Upper lobe of left lung (tissue), 6 donors: ENCODE data around the gene PREX1. TPM values are rescaled to one million over a fixed set of nuclear protein-coding genes. Genes with fewer than 3 reads are reported as not detected.
"Not testable (repeated sequence)": the region's sequence is repeated elsewhere in the genome, so short reads cannot be mapped to it uniquely, and the experiment has no call there.

Experiments
- ATAC-seq, 2 donors: fragments of 200-7000 bp; cut with Tn5 transposase; one replicate each; pipeline ENCODE4 v1.9.1; 2022; ENCODE audit warnings: mild to moderate bottlenecking in 2 of 2, moderate library complexity in 2 of 2; ENCODE audit not compliant: low FRiP score in 2 of 2
- DNase-seq, 2 donors: peaks; one replicate each; pipeline ENCODE4 v3.0.0-alpha.2; 2019 to 2020
- H3K27ac ChIP-seq, 4 donors: fragments of 200-600 bp; sonication (generic); one replicate each; pipeline ENCODE4 v1.5.1; 2016 to 2019
- H3K27me3 ChIP-seq, 4 donors: fragments of 200-600 bp; sonication (generic); one replicate each; pipeline ENCODE4 v1.5.1; 2017 to 2019
- H3K36me3 ChIP-seq, 4 donors: fragments of 200-600 bp; sonication (generic); one replicate each; pipeline ENCODE4 v1.5.1; 2016 to 2019
- H3K4me1 ChIP-seq, 4 donors: fragments of 200-600 bp; sonication (generic); one replicate each; pipeline ENCODE4 v1.5.1; 2018 to 2019
- H3K4me3 ChIP-seq, 4 donors: fragments of 200-600 bp; sonication (generic); one replicate each; pipeline ENCODE4 v1.5.1; 2017 to 2019; ENCODE audit warnings: mild to moderate bottlenecking in 2 of 4, moderate library complexity in 1 of 4
- H3K9me3 ChIP-seq, 4 donors: fragments of 200-600 bp; sonication (generic); one replicate each; pipeline ENCODE4 v1.5.1; 2018 to 2019
- CTCF ChIP-seq, 6 experiments: fragments of 450-650 bp in 4 of 6; fragments of 200-600 bp in 2 of 6; sonication (generic) in 2 of 6; IDR thresholded peaks; one replicate each; pipeline ENCODE4 v1.5.1; 2016 to 2019; ENCODE audit warnings: antibody characterized with exemption in 6 of 6
- EP300 ChIP-seq, 4 donors: sonication (generic); formaldehyde crosslinking; IDR thresholded peaks; one replicate each; pipeline ENCODE4 v1.5.1; 2017; ENCODE audit warnings: antibody characterized with exemption in 4 of 4, control low read depth in 2 of 4
- POLR2A ChIP-seq, 4 donors: fragments of 450-650 bp; IDR thresholded peaks; one replicate each; pipeline ENCODE4 v1.5.1; 2016 to 2017; ENCODE audit warnings: antibody characterized with exemption in 4 of 4, mild to moderate bottlenecking in 2 of 4
- POLR2AphosphoS5 ChIP-seq, 2 donors: sonication (generic); formaldehyde crosslinking; IDR thresholded peaks; one replicate each; pipeline ENCODE4 v1.5.1; 2017; ENCODE audit warnings: antibody characterized with exemption in 2 of 2
- WGBS, 2 donors: methylation state at CpG; one replicate each; pipeline ENCODE4 v1.1.5; 2017 to 2018; 5-methylcytosine and 5-hydroxymethylcytosine counted together
- total RNA-seq, 6 donors: library from RNA; depleted of rRNA in 4 of 6; stranded (reverse); fragments of >200 nt in 4 of 6; gene quantifications; one replicate each; pipeline versions ENCODE4 v1.1.0 to v1.2.1, GENCODE V29; 2016 to 2021
- donor health status: DM: no; HTN: no; CAD: no; lungs with moderate emphysema.
- donor health status: DM: no; HTN: yes; CAD: no; lungs with severe emphysema.

The PREX1 gene
- total RNA-seq, 6 donors from 2014 or later = 42.8 to 177 (median 74.6) TPM

DNA sequence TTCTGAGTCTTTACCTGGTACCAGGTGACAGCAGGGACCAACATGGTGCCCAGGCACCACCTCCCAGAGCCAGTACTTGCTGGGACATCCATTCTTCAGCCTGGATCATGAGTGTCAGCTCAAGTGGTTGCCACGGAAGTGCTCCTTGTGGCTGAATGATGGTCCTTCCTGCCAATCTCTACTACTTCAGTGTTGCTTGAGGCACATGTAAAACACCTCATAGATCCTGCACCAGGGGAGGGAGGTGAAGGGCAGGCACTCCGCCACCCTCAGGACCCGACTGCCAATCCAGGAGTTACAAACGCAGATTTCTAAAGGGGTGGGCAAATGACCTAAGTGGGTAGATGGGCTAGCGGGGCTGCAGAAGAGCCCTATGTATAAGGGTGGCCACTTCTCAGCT lies 226.0 kb downstream of the PREX1 start:
- no peak overlapping the region for H3K27ac ChIP-seq
- 64 to 77% methylated on average over 5 of the region's 5 CpGs for WGBS, 2 donors
- ATAC-seq (no peak), DNase-seq (no peak)
- no peaks in the 10 kb centered on the region for H3K4me1 ChIP-seq
- H3K27me3 ChIP-seq = no peaks in the 10 kb centered on the region
- no peaks in the 10 kb centered on the region for H3K9me3 ChIP-seq
- no peaks in the 10 kb centered on the region for H3K36me3 ChIP-seq
- no peak overlapping the region for H3K4me3 ChIP-seq
- no peak for TF ChIP-seq POLR2AphosphoS5 (IDR thresholded peaks at IDR 0.05)
- TF ChIP-seq EP300 (IDR thresholded peaks at IDR 0.05) = no peak
- TF ChIP-seq POLR2A (IDR thresholded peaks at IDR 0.05) = no peak
- no peak for TF ChIP-seq CTCF (IDR thresholded peaks at IDR 0.05)

DNA sequence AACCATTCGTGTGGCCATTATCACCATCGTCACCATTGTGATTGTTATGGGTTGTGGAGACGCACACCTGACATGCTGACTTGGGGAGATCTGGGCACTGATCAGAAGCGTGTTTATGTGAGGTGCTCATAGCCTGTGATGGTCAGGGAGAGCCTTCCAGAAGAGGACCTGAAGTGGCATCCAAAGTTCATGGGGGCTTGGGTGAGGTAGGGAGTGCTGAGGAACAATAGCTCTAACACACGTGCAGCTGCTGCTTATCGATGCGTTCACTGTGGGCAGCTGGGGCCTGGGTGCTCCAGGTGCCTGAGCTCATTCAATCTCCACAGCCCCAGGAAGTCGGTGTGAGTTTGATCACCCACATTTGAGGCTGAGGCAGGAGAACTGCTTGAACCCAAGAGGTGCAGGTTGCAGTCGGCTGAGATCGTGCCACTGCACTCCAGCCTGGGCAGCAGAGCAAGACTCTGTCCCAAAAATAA lies 227.3 kb downstream of the PREX1 start:
- Histone ChIP-seq H3K27me3 (no peaks in the 10 kb centered on the region), H3K27ac (no peak overlapping the region), H3K36me3 (no peaks in the 10 kb centered on the region), H3K9me3 (no peaks in the 10 kb centered on the region), H3K4me1 (no peaks in the 10 kb centered on the region), H3K4me3 (no peak overlapping the region)
- no peak for TF ChIP-seq CTCF (IDR thresholded peaks at IDR 0.05)
- TF ChIP-seq POLR2A (IDR thresholded peaks at IDR 0.05) = no peak
- no peak for TF ChIP-seq POLR2AphosphoS5 (IDR thresholded peaks at IDR 0.05)
- TF ChIP-seq EP300 (IDR thresholded peaks at IDR 0.05) = no peak
- ATAC-seq (no peak), DNase-seq (no peak)
- 86 to 90% methylated on average over 6 to 10 of the region's 10 CpGs for WGBS, 2 donors

- Histone ChIP-seq H3K36me3 (no peaks in the 10 kb centered on the region), H3K4me3 (no peak overlapping the region), H3K27ac (no peak overlapping the region), H3K4me1 (no peaks in the 10 kb centered on the region), H3K9me3 (no peaks in the 10 kb centered on the region), H3K27me3 (no peaks in the 10 kb centered on the region)
- ATAC-seq (no peak), DNase-seq (no peak)
- WGBS, 2 donors = 89 to 91% methylated on average over 11 of the region's 11 CpGs
- TF ChIP-seq POLR2AphosphoS5 (IDR thresholded peaks at IDR 0.05) = no peak
- no peak for TF ChIP-seq CTCF (IDR thresholded peaks at IDR 0.05)
- no peak for TF ChIP-seq POLR2A (IDR thresholded peaks at IDR 0.05)
- TF ChIP-seq EP300 (IDR thresholded peaks at IDR 0.05) = no peak
Observed at GRCh38 chr20:48599748-48600469, 227.9 kb downstream of the PREX1 start.

- WGBS, 2 donors = 83 to 88% methylated on average over 2 to 7 of the region's 7 CpGs
- DNase-seq (no peak), ATAC-seq (no peak)
- Histone ChIP-seq H3K4me3 (no peak overlapping the region), H3K36me3 (no peaks in the 10 kb centered on the region), H3K27me3 (no peaks in the 10 kb centered on the region), H3K27ac (no peak overlapping the region), H3K9me3 (no peaks in the 10 kb centered on the region), H3K4me1 (no peaks in the 10 kb centered on the region)
- TF ChIP-seq CTCF (IDR thresholded peaks at IDR 0.05) (no peak), EP300 (IDR thresholded peaks at IDR 0.05) (no peak), POLR2A (IDR thresholded peaks at IDR 0.05) (no peak), POLR2AphosphoS5 (IDR thresholded peaks at IDR 0.05) (no peak)
Observed at GRCh38 chr20:48599106-48599747, 228.6 kb downstream of the PREX1 start.

- not testable (repeated sequence) for H3K27ac ChIP-seq, H3K9me3 ChIP-seq, H3K27me3 ChIP-seq, H3K4me1 ChIP-seq, ATAC-seq, H3K4me3 ChIP-seq, H3K36me3 ChIP-seq
- WGBS, 2 donors = 70 to 72% methylated on average over 13 to 16 of the region's 16 CpGs
- DNase-seq = peak in 1 of 2 donors; percentile 58
Observed at GRCh38 chr20:48598303-48598941, 229.4 kb downstream of the PREX1 start.
